HG03280 (cell line): ENCODE measurements around the gene HDLBP.

Experiments
- ATAC-seq: cut with Tn5 transposase; IDR thresholded peaks from one replicate; pipeline ENCODE4 v1.9.1; 2021; ENCODE audit warnings: mild to moderate bottlenecking, moderate library complexity; ENCODE audit not compliant: unreplicated experiment

Gene HDLBP

DNA sequence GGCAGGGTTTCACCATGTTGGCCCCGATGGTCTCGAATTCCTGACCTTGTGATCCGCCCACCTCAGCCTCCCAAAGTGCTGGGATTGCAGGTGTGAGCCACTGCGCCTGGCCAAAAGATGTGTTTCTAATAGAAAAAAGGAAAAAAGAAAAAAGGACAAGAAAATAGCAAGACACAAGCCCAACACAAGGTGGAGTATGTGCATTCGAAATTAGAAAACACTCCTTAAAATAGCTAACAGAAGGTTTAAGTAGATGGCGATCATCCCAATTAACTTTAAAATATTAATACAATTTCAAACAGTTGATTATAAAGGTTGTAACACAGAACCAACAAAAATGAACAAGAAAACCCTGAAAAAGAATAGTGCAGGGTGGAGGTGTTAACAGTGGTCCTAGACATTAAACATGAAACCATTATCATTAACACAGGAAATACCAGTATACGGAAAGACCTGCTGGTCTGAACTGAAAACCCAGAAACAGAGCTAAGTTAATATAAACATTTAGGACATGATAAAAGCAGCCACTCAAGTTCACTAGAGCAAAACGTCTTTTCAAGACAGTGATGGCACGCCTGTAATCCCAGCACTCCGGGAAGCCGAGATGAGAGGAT is 57.9 kb downstream of the HDLBP start:
- no peak for ATAC-seq

DNA sequence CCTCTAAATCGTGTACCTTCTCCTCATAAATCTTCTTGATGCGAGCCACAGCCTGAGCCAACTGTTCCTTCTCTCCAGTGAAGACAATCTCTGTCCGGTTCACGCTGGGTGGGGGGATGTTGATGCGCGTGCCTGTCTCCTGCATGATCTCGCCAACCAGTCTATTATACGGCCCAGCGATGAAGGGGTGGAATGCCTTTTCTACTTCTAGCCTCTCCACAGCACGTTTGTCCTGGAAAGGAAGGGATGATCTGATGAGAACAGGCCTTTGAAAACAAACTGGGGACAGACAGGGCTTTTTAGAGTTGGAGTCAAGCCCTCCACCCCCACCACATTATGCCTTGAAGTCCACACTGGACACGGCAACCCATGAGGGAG is 59.3 kb downstream of the HDLBP start:
- no peak for ATAC-seq

DNA sequence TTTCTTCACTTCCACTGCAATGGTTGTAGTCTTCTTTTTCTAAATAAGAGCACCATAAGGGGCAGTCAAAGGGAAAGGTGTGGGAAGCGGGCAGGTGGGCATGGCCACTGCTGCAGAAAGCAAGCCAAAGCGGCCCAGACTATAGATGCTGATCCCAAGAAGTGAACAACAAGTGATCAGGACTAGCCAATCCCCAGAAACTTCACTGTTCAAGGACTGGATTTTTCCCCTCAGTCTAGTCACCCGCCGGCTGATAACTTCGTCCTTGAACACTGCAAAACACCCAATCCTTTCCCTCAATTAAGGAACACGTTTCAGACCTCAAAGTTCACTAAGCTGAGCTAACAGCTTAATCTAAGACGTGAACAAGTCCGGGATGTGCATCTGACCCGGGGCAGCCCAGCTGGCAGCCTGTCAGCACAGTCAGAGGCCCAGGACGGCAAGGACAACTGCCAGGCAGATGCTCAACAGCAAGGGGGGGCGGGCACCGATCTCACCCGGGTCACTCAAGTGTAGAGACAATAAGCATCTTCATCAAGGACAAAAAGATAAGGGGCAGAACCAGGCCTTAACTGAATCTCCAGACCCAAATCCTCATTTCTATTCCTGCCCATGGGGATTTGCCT is 59.8 kb downstream of the HDLBP start:
- no peak for ATAC-seq

DNA sequence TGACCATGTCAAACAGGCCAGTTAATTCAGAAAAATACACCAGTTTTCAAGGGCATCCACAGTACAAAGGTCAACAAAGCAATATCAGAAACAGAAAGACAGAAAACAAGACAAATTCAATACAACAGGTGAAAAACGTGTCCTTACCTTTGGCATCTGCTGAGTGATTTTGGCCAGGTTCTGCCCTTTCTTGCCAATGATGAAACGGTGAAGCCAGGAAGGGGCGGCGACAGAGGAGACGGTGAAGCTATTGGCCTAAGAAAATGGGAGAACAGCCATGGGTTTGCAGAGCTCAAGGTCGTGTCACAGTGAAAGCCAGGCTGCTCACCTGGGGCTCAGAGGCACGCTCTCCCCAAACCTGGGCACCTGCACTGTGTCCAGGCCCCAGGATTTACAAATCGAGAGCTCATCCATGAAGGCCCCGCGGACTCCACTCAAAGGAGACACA is 60.5 kb downstream of the HDLBP start:
- no peak for ATAC-seq

DNA sequence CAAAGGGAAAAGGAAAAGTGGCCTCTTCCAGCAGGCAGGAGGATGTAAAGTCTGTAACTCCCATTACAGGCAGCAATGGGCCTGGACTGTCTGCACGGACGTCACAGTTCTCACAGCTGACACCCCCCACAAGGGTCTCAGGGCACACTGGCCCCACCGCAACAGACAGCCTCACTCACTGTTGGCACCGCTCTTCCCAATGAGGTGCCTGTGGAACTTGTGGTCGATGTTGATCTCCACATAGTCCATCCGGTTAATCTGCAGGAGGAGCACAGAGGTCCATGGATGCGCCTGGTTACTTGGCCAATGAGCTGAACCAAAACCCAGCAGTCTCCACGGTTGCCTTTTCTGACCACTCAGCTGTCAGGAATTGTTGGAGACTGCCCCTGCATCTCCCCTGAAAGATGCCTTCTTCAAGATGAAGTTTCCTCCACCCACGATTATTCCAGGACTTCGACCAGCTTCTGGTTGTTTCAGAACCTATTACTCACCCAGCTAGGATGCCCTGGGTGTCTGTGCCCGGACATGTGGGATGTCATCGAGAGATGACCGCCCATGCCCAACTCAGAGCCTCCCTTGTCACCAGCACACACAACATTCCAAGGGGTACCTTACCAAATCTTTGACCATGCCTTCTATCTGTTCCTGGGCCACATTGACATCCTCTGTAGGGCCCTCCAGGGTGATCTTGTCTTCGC is 62.5 kb downstream of the HDLBP start:
- no peak for ATAC-seq

DNA sequence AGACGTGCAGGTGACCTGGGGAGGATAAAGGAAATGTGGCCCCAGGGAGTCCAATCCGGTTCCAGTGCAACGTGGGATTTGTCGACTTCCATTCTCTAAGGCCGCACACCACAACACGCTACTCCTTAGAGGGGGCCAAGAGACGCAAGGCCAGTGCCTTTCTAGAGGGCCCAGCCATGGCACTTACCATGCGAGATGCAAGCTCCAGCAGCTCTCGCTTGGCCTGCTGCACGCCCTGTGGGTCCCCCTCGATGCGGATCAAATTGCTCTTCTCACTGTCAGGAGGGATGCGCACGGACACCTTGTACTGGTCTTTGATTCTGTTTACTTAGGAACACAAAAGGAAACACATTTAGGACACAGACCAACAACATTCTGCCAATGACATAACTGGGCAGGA is 65.8 kb downstream of the HDLBP start:
- no peak for ATAC-seq

DNA sequence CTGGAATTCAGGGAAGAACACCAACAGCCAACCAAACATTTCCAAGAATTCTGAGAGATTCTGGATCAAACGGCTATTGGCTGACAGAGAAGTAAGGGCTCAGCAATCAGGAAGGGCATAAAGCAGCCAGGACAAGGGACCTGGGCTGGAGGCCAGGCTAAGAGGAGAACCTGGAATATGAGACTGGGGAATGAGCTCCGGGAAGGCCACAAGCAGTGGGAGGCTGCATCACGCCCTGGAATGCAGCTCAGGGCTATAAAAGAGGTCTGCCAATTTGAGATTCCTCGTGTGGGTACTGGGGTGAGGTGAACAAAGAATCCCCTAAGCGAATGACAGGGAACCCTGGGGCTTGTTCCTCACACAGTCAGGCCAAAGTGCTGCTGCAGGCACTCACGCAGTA is 66.6 kb downstream of the HDLBP start:
- ATAC-seq = no peak

DNA sequence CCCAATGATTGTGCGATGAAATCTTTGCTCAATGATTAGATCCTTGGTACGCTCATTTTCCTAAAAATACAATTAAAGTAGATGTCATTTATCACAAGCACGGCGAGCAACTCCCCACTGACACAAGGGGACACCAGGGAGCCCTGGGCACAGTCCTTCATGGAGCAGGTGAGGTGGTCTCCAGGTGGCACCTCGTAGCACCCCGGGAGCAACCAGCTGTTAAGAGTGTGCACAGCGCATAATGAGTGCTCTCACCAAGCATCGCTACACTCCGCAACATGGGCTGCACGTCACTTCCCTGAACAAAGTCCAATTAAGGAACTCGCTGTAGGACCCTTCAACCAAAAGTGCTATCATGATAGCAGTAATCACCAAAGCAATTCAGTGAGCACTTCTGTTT is 67.2 kb downstream of the HDLBP start:
- ATAC-seq = no peak

DNA sequence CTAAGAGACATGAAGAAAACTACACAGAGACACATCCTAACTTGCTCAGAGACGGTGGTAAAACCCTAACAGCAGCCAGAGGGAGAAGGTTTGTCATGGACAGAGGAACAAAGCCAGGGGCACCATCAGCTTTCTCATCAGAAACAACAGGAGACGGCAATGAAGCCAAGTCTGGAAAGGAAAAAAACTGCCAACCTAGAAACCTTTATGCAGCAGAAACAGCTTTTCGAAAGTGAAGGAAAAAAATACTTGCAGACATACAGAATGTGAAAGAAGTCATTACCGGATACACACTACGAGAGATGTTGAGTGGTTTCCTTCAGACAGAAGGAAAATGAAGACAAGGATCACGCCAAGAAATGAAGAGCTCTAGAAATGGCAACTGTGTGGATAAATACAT is 71.1 kb downstream of the HDLBP start:
- no peak for ATAC-seq

DNA sequence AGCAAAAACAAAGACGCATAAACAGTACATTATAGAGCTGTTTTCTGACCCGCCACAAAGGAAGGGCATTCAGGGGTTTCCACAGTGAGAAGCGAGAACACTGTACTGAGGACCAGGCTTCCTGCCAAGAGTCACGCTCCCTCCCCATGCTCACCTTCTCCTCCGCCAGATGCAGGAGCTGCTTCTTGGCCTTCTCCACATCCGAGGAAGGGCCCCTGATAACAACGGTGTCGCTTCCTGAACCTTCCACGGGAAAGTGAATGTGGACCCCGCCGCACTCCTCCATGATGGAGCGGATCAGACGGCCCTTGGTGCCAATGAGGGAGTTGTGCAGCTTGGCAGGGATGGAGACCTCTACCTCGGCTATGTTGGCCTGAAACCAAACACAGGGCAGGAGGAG is 73.2 kb downstream of the HDLBP start:
- no peak for ATAC-seq

DNA sequence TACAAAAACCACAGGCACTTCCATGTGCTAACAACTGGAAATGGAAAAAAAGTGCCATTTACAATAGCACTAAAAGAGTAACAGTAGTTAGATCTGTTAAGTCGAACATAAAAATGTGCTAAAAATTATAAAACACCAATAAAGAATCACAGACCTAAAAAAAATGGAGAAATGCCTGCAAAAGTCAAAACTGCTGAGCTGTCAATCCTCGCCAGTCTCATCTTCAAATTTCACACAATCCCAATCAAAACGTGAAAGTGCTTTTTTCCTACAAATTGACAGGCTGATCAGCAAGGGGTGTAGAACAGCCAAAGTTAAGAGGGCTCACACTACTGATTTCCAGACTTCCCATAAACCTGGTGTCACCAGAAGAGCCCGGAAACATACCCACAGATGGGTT is 73.8 kb downstream of the HDLBP start:
- no peak for ATAC-seq

DNA sequence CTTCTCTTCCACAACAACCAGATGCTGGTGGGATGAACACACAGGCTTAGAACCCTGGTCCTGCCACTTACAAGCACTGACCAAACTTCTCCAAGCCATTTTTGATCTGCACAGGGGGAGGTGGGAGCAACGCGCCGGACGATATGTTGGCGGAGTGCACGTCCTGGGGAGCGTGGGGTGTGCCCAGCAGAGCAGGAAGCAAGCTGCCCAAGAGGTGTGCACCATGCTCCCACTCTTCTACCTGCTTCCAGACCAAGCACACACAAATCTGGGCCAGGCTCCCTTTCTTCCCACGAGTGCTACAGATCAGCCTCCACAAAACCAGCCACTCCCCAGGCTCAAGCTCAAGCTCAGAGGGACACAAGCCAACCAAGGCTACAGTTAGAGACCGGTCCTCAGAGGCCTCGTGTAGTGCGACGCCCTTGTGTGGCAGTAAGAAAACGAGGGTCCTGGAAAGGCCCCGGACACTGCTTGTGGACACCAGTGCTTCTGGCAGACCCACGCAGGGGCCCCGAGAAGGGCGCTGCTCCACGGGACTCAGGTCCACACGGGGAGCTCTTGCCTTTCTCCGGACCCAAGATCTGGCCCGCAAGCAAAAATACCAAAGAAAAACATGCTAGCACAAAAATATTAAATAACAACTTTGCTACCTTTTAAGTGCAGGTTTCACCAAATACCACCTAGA is 75.0 kb downstream of the HDLBP start:
- no peak for ATAC-seq

DNA sequence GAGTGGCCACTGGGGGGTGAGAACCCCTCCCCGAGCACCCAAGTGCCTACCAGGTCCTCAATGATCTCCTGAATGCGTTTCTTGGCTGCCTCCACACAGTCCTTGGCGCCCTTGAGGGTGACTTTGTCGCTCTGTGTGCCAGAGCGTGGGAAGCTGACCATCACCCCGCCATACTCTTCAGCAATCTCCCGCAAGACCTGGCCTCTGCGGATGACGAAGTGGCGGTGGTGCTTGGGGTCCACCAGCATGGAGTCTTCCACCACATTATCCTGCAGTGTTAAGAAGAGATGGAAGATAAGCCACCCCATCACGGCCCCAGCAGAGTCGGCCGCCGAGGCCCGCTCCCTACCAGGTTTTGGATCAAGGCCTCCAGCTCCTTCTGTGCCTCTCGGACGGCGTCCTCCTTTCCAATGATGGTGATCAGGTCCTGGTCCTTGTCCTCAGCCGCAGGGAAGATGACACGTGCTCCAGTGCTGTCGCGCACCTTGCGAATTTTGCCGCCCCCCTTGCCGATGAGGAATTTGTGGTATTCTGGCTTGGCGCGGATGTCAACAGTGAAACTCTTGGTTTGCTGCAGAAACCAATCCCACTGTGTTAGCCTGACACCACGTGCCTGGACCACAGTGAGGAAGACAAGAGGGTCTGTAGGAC is 75.8 kb downstream of the HDLBP start:
- no peak for ATAC-seq

DNA sequence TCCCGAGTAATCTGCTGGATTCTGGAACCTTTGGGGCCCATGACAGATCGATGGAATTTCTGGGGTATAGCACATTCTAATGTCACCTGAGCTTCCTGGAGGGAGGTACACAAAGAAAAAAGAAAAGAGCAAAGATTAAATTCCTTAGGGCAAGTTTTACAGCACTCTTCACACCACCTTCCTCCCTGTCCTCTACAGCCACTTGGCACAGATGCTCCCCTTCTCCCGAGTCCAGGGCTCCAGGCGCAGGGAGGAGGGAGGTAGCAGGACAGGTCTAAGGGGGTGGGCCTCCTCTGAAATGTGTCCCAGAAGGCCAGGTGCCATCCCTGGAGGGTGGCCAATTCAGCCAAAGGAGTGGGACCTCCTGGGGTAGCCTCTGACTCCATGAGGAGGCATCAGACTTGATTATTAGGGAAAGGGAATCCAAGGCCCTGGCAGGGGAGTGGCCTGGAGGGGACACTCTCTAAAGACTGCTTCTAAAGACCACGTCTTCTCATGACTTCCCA is 76.7 kb downstream of the HDLBP start:
- ATAC-seq = no peak

DNA sequence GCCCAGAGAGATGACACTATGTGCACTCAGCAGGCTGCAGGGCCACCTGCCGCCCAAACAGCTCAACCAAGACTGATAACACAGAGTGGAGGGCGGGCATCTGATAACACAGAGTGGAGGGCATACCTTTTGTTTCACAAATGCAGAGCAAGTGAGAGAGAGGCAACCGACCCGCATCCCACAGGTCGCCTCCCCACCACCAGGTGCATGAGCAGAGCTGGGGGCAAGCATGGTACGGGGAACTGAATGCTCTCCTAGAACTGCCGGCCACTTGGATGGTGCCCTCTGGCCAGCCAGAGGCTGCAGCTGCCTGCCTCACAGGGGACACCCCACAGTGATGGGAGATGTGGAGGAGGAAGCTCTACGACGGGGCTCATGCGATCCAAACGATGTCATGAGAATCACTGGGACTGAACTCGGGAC is 77.5 kb downstream of the HDLBP start:
- ATAC-seq = no peak

DNA sequence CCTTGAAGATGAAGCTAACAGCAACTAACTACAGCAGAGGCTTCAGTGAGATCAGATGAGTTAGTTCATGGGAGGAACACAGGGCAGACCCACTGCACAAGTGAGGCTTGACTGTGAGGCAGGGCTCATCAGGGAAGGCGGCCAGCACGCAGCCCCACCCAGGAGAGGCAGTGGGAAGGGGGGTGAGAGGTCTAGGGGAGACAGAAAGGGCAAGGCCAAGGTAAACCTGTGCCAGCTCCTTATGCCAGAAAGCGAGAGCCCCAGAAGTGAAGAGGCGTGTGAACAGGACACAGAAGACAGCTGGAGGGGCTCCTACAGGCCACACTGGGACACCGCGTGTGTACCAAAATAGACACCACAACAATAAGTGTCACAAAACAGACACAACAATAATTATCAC is 78.4 kb downstream of the HDLBP start:
- ATAC-seq = no peak

DNA sequence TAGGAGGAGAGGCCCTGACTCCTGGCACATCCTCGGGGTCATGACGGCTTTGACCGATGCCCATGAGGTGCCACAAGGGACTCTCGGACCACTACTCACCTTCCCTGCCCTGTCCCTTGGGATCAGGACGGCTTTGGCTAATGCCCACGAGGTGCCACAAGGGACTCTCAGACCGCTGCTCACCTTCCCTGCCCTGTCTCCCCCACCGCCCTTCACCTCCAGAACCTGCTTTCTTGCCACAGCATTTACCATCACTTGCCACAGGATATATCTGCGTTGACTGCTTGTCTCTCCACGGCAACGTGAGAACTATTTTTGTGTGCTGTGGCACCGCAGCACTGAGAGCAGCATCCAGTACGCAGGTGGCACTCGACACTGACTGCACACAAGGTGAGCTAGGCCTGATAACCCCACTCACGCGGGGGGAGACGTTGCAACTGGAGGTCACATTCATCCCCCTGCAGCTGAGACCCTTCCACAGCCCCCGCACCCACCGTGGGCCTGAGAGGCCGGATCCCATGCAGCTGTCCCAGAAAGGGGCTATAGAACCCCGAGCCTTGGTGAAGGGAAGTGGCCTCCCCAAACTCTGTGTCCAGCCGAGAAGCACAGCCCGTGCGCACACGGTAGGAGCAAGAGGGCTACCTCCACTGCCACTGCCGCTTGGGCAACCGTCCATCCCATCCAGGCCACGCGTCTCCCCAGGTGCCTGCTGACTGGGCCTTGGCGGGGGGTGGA is 79.4 kb downstream of the HDLBP start:
- ATAC-seq = no peak

DNA sequence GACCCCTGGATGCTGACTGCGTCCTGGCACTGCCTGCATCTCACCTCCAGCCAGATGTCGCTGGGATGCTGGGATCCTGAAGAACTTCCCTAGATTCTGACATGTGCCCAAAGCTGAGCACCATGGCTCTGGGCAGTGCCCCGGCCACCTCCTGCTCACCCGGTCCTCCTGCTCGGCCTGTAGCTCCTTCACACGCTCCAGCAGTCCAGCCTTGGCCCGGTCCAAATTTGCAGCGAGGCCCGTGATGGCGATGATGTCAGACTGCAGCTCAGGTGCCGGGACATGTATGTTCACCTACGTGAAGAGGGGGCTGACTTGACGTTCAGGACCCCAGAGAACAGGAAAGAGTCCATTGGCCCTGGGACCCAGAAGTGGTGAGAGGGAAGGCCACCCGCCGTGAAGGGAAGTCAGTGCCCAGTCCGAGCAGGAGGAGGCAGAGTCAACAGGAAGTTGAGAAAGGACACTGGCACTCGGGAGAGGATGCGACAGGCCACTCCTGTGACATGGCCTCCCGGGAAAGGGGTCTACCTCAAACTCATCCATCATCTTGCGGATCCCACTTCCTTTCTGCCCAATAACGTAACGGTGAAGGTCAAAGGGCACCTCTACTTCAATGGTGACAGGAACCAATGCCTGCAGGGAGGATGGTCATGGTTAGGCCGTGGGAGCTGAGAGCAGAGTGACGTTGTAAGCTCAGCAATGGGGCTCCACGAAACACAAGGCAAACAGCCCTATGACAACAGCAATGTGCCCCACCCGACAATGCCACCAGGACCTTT is 80.3 kb downstream of the HDLBP start:
- no peak for ATAC-seq

DNA sequence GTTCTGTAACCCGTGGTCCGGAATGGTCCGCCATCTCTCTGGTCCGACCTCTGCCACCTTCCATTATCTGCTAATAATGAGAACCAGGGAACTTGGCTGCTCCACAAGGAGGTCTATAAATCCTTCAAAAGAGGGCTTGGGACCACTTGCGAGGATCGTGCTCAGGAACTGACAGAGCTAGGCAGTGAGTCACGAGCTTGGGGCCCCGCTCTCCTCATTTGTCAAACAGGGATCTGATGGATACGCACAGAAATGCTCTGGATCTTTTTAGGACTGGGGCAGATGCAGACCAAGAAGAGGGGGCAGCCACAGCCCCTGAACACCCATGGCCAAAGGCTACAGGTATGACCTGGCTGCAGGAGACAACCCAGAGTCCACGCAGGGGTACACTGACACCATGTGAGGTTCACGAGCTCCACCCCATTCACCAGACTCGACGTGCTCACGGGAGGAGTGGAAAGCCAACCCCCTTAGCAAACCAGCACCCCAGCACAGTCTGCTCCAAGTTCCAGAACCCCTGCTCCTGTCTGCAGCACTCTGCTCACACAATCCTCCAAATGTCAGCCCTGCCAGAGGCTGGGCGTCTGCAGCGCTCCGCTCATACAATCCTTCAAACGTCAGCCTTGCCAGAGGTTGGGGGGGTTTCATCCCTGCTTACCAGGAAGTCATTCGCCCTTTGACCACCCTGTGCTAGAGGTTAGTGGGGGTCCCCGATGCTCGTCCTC is 81.2 kb downstream of the HDLBP start:
- ATAC-seq = no peak
